OCI-LY3 (cell line): ENCODE data around the gene RNF44.

Experiments
- H2AFZ ChIP-seq: fragments of 200-600, 300-600 bp; shearing (Covaris generic); 2 replicates; pipeline ENCODE4 v1.6.0; 2014; ENCODE audit warnings: antibody characterized with exemption, low read depth, low read length
- H3K27ac ChIP-seq: fragments of 200-600, 300-600 bp; sonication (generic); 2 replicates; pipeline ENCODE4 v1.5.1; 2014; ENCODE audit warnings: mild to moderate bottlenecking, low read length, moderate library complexity, mixed read lengths
- H3K27me3 ChIP-seq: fragments of 200-600, 300-600 bp; sonication (generic); 2 replicates; pipeline ENCODE4 v1.6.1; 2014; ENCODE audit warnings: low read depth, low read length, mixed read lengths
- H3K36me3 ChIP-seq: fragments of 200-600, 300-600 bp; sonication (generic); replicated peaks from 2 replicates; pipeline ENCODE3; 2014; ENCODE audit warnings: low read depth, low read length, mixed read lengths
- H3K4me1 ChIP-seq: fragments of 300-600, 200-600 bp; sonication (generic); 2 replicates; pipeline ENCODE4 v1.6.1; 2014; ENCODE audit warnings: low read length, mixed read lengths
- H3K4me2 ChIP-seq: fragments of 200-600, 300-600 bp; sonication (generic); 2 replicates; pipeline ENCODE4 v1.6.1; 2014; ENCODE audit warnings: low read length, mixed read lengths
- H3K4me3 ChIP-seq: fragments of 300-600, 200-600 bp; sonication (generic); 2 replicates; pipeline ENCODE4 v1.5.1; 2014; ENCODE audit warnings: antibody characterized with exemption, mild to moderate bottlenecking, low read length, moderate library complexity
- H3K79me2 ChIP-seq: fragments of 300-600, 200-600 bp; shearing (Covaris generic); 2 replicates; pipeline ENCODE4 v1.6.1; 2014; ENCODE audit warnings: mild to moderate bottlenecking, low read length, mixed read lengths
- H3K9ac ChIP-seq: fragments of 300-600, 200-600 bp; shearing (Covaris generic); 2 replicates; pipeline ENCODE4 v1.6.0; 2014; ENCODE audit warnings: mild to moderate bottlenecking, low read length, moderate library complexity
- H3K9me3 ChIP-seq: fragments of 200-600, 300-600 bp; shearing (Covaris generic); 2 replicates; pipeline ENCODE4 v1.6.1; 2014; ENCODE audit warnings: low read length, mixed read lengths; ENCODE audit not compliant: insufficient read depth
- H4K20me1 ChIP-seq: fragments of 200-600, 300-600 bp; sonication (generic); 2 replicates; pipeline ENCODE4 v1.6.1; 2016; ENCODE audit warnings: low read length, mixed read lengths; ENCODE audit not compliant: insufficient read depth
- CTCF ChIP-seq: fragments of 200-600, 300-600 bp; sonication (generic); IDR thresholded peaks from 2 replicates; pipeline ENCODE4 v1.5.1; 2014; ENCODE audit warnings: antibody characterized with exemption, low read length, low read depth
- EZH2phosphoT487 ChIP-seq: fragments of 200-600 bp; shearing (Covaris generic); IDR thresholded peaks from 2 replicates; pipeline ENCODE4 v1.6.1; 2018; ENCODE audit warnings: antibody characterized with exemption, mixed run types, low read depth

The RNF44 gene

GRCh38 chr5:176574297-176574591 is 37.0 kb upstream of the RNF44 start:
- no peaks in the 10 kb centered on the region for H3K79me2 ChIP-seq
- no peaks in the 10 kb centered on the region for H3K36me3 ChIP-seq
- no peak for TF ChIP-seq CTCF
- TF ChIP-seq EZH2phosphoT487, result no peak
- H3K27me3 ChIP-seq, result no peaks in the 10 kb centered on the region
- no peaks in the 10 kb centered on the region for H3K9me3 ChIP-seq
- H3K4me1 ChIP-seq, result peaks cover 4% of the 10 kb centered on the region; the same call in 1 of the 2 replicates
- H3K4me3 ChIP-seq, result peak overlapping the region; percentile 62; the same call in 1 of the 2 replicates
- no peak overlapping the region for H3K27ac ChIP-seq
- peak overlapping the region; percentile 71 for H3K4me2 ChIP-seq
- H2AFZ ChIP-seq, result peak overlapping the region; percentile 99
- H3K9ac ChIP-seq, result no peak overlapping the region
- H4K20me1 ChIP-seq, result no peaks in the 10 kb centered on the region

GRCh38 chr5:176573564-176574296 is 36.5 kb upstream of the RNF44 start:
- Histone ChIP-seq H3K9ac (peak overlapping the region; percentile 25; the same call in 1 of the 2 replicates), H3K4me1 (peaks cover 4% of the 10 kb centered on the region; the same call in 1 of the 2 replicates), H3K4me3 (peak overlapping the region; percentile 62), H3K27me3 (no peaks in the 10 kb centered on the region), H3K36me3 (no peaks in the 10 kb centered on the region), H3K9me3 (no peaks in the 10 kb centered on the region), H4K20me1 (no peaks in the 10 kb centered on the region), H3K79me2 (no peaks in the 10 kb centered on the region), H3K27ac (no peak overlapping the region), H2AFZ (peak overlapping the region; percentile 99), H3K4me2 (peak overlapping the region; percentile 71)
- TF ChIP-seq CTCF (peak; percentile 87), EZH2phosphoT487 (no peak)

- H4K20me1 ChIP-seq, result no peaks in the 10 kb centered on the region
- no peaks in the 10 kb centered on the region for H3K36me3 ChIP-seq
- no peak overlapping the region for H3K4me2 ChIP-seq
- H2AFZ ChIP-seq, result no peak overlapping the region
- H3K4me3 ChIP-seq, result no peak overlapping the region
- H3K27me3 ChIP-seq, result no peaks in the 10 kb centered on the region
- TF ChIP-seq CTCF, result no peak
- no peak for TF ChIP-seq EZH2phosphoT487
- no peak overlapping the region for H3K9ac ChIP-seq
- H3K9me3 ChIP-seq, result no peaks in the 10 kb centered on the region
- no peaks in the 10 kb centered on the region for H3K79me2 ChIP-seq
- no peak overlapping the region for H3K27ac ChIP-seq
- peaks cover 4% of the 10 kb centered on the region; the same call in 1 of the 2 replicates for H3K4me1 ChIP-seq
Observed at GRCh38 chr5:176570044-176570443, 32.8 kb upstream of the RNF44 start.

- Histone ChIP-seq H3K9ac (no peak overlapping the region), H3K4me3 (no peak overlapping the region), H3K27ac (no peak overlapping the region), H3K79me2 (no peaks in the 10 kb centered on the region), H3K4me2 (no peak overlapping the region), H3K9me3 (no peaks in the 10 kb centered on the region), H3K27me3 (no peaks in the 10 kb centered on the region), H4K20me1 (no peaks in the 10 kb centered on the region), H3K36me3 (no peaks in the 10 kb centered on the region), H3K4me1 (peaks cover under 1% of the 10 kb centered on the region; the same call in 1 of the 2 replicates), H2AFZ (no peak overlapping the region)
- TF ChIP-seq CTCF (no peak), EZH2phosphoT487 (no peak)
Observed at GRCh38 chr5:176568657-176569056, 31.5 kb upstream of the RNF44 start.
